ENCODE measurements around the gene TDRD7. TPM values are rescaled to one million over a fixed set of nuclear protein-coding genes. Genes with fewer than 3 reads are reported as not detected.
A peak's percentile ranks its signal among the peaks of the same experiment; 100 is the strongest.

Gene TDRD7
- total and polyA plus RNA-seq, 9 of the 15 experiments (the other 6 are each of a cell fraction or from before 2014, with no cell fraction given) = 2.2 to 7.7 (median 5.2) TPM

DNA sequence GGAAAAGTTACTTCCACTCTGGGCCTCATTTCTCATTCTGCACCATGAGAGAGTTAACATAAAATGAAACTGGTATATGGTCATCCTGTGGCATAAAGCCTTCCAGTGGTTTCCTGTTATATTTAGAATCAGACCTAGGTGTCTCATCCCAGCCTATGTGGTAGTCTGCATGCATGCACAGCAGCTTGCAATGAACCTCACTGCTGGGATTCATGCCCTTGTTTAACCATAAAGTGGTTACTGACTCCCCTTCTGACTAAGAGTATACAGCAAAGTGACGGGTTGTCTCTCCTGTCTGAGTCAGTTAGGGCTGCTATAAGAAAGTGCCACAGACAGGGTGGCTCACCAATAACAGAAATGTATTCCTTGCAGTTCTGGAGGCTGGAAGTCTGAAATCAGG is 14.7 kb upstream of the TDRD7 start:
- H2AFZ ChIP-seq (ENCODE audit: low read depth, low read length) = no peak overlapping the region
- no peak overlapping the region for H3K4me3 ChIP-seq
- ChIA-PET POLR2A (interaction anchor here (0.6 to 0.8 kb wide), 2 partner anchors 16 to 345 kb away, joined by 3 read pairs; no protein-coding TSS in a partner anchor), CTCF (ENCODE audit: low intra/inter-chr PET ratio) (no interaction called here)
- H4K20me1 ChIP-seq (replicated peaks; ENCODE audit: control insufficient read depth, insufficient read depth, low read length) = no peaks in the 10 kb centered on the region
- no peaks in the 10 kb centered on the region for H3K79me2 ChIP-seq (ENCODE audit: control insufficient read depth, insufficient read depth, low read length)
- H3K9ac ChIP-seq (ENCODE audit: insufficient read depth in 1 of 2, low read depth in 2 of 2, low read length in 2 of 2) = no peak overlapping the region
- no peak overlapping the region for H3K4me2 ChIP-seq (ENCODE audit: insufficient read depth, low read length)
- DNase-seq (ENCODE audit: extremely low read depth in 1 of 4, low spot score in 3 of 4) (no peak), FAIRE-seq (no peak), ATAC-seq (no peak)
- 9% methylated on average over 1 of the region's 1 CpG for WGBS (ENCODE audit: insufficient coverage, low coverage, missing lambda C conversion rate)
- peaks cover 11 to 25% of the 10 kb centered on the region in 2 experiments for H3K27me3 ChIP-seq (ENCODE audit: control insufficient read depth in 2 of 2, insufficient read depth in 2 of 2, low read length in 2 of 2)
- no peaks in the 10 kb centered on the region for H3K4me1 ChIP-seq (replicated peaks in 1 of 2; ENCODE audit: control insufficient read depth in 2 of 2, insufficient read depth in 2 of 2, low read length in 2 of 2)
- H3K9me1 ChIP-seq (ENCODE audit: control insufficient read depth, insufficient read depth, low read length) = no peaks in the 10 kb centered on the region
- intact Hi-C loops (cut with micrococcal nuclease) = loop anchor here (5.0 kb wide), 1 partner anchor 540 kb away; no protein-coding TSS in a partner anchor
- TF ChIP-seq CREBBP (IDR thresholded peaks at IDR 0.05; ENCODE audit: low read depth, low read length) (no peak), PHF21A (IDR thresholded peaks at IDR 0.05; ENCODE audit: borderline replicate concordance, low read depth) (no peak), ZNF551 (CRISPR knock-in tag; IDR thresholded peaks at IDR 0.05) (no peak), ZNF57 (CRISPR knock-in tag; IDR thresholded peaks at IDR 0.05) (no peak)
- no peaks in the 10 kb centered on the region; the same call in 1 of the 2 replicates for H3K9me3 ChIP-seq (replicated peaks; ENCODE audit: control insufficient read depth, insufficient read depth, low read depth, low read length)
- no TSS peak for BruUV-seq (replicated peaks)
- no peak overlapping the region for H3K27ac ChIP-seq (ENCODE audit: extremely low read depth, low read depth, low read length)
- in situ Hi-C loops (cut with MboI) = no loop called here
- no peaks in the 10 kb centered on the region for H3K36me3 ChIP-seq (ENCODE audit: control insufficient read depth, insufficient read depth, low read length)

DNA sequence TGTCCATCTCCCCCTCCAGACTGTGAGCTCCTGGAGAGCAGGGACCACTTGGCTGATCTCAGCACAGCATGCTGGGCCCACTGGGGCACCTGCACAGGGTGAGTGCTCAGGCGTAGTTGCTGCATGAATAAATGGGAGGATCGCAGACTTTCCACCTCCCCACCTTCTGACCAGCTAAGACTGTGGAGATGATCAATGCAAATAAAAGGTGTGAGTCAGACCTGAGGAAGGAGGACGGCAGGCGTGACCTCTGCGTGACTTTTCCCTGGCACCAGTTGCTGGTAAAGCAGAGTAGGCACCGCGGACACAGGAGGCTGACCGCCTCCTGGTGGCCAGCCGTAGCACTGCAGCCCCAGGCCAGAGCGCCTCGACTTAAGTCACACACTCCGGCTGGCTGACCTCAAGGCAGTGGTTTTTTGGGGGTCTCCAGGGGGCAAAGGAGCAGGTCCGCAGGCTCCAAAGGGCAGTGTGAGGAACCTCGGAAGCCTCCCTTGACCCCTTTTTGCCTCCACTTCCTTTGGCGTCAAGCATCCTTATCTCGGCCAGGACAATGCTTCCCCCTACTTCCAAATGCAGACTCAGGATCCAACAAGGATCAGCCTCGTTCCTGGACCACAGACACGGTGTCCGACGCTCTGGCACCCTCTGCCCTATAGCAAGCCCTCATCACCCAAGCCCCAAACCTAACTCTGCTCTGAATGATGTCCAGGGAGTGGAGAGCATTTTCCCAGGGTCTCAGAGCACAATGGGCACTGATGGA is 12.7 kb upstream of the TDRD7 start:
- no peaks in the 10 kb centered on the region for H3K4me1 ChIP-seq (replicated peaks in 1 of 2; ENCODE audit: control insufficient read depth in 2 of 2, insufficient read depth in 2 of 2, low read length in 2 of 2)
- no peak for TF ChIP-seq ELF2 (CRISPR knock-in tag; IDR thresholded peaks at IDR 0.05)
- peak; percentile 58; the same call in 1 of the 2 replicates for TF ChIP-seq ESRRA (IDR thresholded peaks at IDR 0.05; ENCODE audit: borderline replicate concordance, low read depth)
- TF ChIP-seq, protein P1, sequence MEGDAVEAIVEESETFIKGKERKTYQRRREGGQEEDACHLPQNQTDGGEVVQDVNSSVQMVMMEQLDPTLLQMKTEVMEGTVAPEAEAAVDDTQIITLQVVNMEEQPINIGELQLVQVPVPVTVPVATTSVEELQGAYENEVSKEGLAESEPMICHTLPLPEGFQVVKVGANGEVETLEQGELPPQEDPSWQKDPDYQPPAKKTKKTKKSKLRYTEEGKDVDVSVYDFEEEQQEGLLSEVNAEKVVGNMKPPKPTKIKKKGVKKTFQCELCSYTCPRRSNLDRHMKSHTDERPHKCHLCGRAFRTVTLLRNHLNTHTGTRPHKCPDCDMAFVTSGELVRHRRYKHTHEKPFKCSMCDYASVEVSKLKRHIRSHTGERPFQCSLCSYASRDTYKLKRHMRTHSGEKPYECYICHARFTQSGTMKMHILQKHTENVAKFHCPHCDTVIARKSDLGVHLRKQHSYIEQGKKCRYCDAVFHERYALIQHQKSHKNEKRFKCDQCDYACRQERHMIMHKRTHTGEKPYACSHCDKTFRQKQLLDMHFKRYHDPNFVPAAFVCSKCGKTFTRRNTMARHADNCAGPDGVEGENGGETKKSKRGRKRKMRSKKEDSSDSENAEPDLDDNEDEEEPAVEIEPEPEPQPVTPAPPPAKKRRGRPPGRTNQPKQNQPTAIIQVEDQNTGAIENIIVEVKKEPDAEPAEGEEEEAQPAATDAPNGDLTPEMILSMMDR (IDR thresholded peaks at IDR 0.05 in 2 of 3, conservative IDR thresholded peaks at IDR 0.05 in 1 of 3; ENCODE audit: insufficient read depth in 2 of 3, low read depth in 1 of 3, low read length in 3 of 3) = peak; percentile 85 to 95 (median 87)
- TF ChIP-seq CC2D1A (IDR thresholded peaks at IDR 0.05) = 0 out of 2 replicates have a peak, but pooled peaks have one; percentile 24
- no peak for TF ChIP-seq ILF3 (IDR thresholded peaks at IDR 0.05; ENCODE audit: borderline replicate concordance)

More for the DNA sequence above, 12.7 kb upstream of the TDRD7 start:
- POLR2A ChIA-PET = no interaction called here
- peak; percentile 72 to 78 (median 76) for DNase-seq (ENCODE audit: extremely low read depth in 1 of 4, low spot score in 3 of 4)
- Histone ChIP-seq H3K27me3 (ENCODE audit: control insufficient read depth in 2 of 2, insufficient read depth in 2 of 2, low read length in 2 of 2) (peaks cover 8 to 13% of the 10 kb centered on the region in 2 experiments), H3K27ac (ENCODE audit: extremely low read depth, low read depth, low read length) (no peak overlapping the region), H3K9me3 (replicated peaks; ENCODE audit: control insufficient read depth, insufficient read depth, low read depth, low read length) (peaks cover 7% of the 10 kb centered on the region), H3K79me2 (ENCODE audit: control insufficient read depth, insufficient read depth, low read length) (no peaks in the 10 kb centered on the region), H4K20me1 (replicated peaks; ENCODE audit: control insufficient read depth, insufficient read depth, low read length) (no peaks in the 10 kb centered on the region), H3K9me1 (ENCODE audit: control insufficient read depth, insufficient read depth, low read length) (no peaks in the 10 kb centered on the region), H2AFZ (ENCODE audit: low read depth, low read length) (peak overlapping the region; percentile 61; the same call in 1 of the 2 replicates), H3K36me3 (ENCODE audit: control insufficient read depth, insufficient read depth, low read length) (no peaks in the 10 kb centered on the region), H3K9ac (ENCODE audit: insufficient read depth in 1 of 2, low read depth in 2 of 2, low read length in 2 of 2) (no peak overlapping the region), H3K4me3 (no peak overlapping the region), H3K4me2 (ENCODE audit: insufficient read depth, low read length) (no peak overlapping the region)
- intact Hi-C loops (cut with micrococcal nuclease) = loop anchor here (5.0 kb wide), 1 partner anchor 542 kb away; no protein-coding TSS in a partner anchor
- 17% methylated on average over 18 of the region's 20 CpGs for WGBS (ENCODE audit: insufficient coverage, low coverage, missing lambda C conversion rate)
- no TSS peak for BruUV-seq (replicated peaks)
- CTCF ChIA-PET (ENCODE audit: low intra/inter-chr PET ratio) = interaction anchor here (0.8 to 1.8 kb wide), 3 partner anchors 12 to 542 kb away, joined by 3 to 11 read pairs (median 4); partner anchors contain the start of gene TDRD7
- ATAC-seq = peak; percentile 95
- peak; percentile 75 for FAIRE-seq
- in situ Hi-C loops (cut with MboI) = no loop called here

All from K562 (cell line).